Measurements from ENCODE around the gene TXK. TPM values are rescaled to one million over a fixed set of nuclear protein-coding genes. Genes with fewer than 3 reads are reported as not detected.

Gene TXK
- total RNA-seq, 1 experiment from 2014 or later = 1.4 TPM

GRCh38 chr4:48127231-48127630, 6.8 kb downstream of the TXK start:
- Histone ChIP-seq H3K27me3 (replicated peaks; ENCODE audit: insufficient read depth, low read depth, low read length, poor library complexity) (no peaks in the 10 kb centered on the region), H3K27ac (ENCODE audit: low read depth, low read length, poor library complexity, severe bottlenecking) (no peak overlapping the region), H3K4me3 (ENCODE audit: low read depth, low read length, poor library complexity, severe bottlenecking) (no peak overlapping the region), H3K36me3 (ENCODE audit: insufficient read depth, low read length, poor library complexity, severe bottlenecking) (no peaks in the 10 kb centered on the region), H3K4me1 (ENCODE audit: insufficient read depth, low read length, poor library complexity, severe bottlenecking) (peaks cover 17% of the 10 kb centered on the region), H3K9me3 (ENCODE audit: low read depth, low read length, poor library complexity, severe bottlenecking) (no peaks in the 10 kb centered on the region)
- DNase-seq (ENCODE audit: low spot score) = no peak
- ChIA-PET CTCF (interaction anchor here (0.5 to 1.5 kb wide), 4 partner anchors 17 to 419 kb away, joined by 3 to 13 read pairs (median 4); no protein-coding TSS in a partner anchor), POLR2A (ENCODE audit: low non-redundant PET) (no interaction called here)
- no TSS peak for BruUV-seq (replicated peaks)
- TF ChIP-seq CTCF (conservative IDR thresholded peaks at IDR 0.05; ENCODE audit: low read depth, low read length) (no peak), EZH2 (IDR thresholded peaks at IDR 0.05; ENCODE audit: borderline replicate concordance, low read depth, low read length, poor library complexity, severe bottlenecking) (no peak)
- intact Hi-C loops (cut with micrococcal nuclease; ENCODE audit: unreplicated experiment) = loop anchor here (2.0 to 10.0 kb wide), 2 partner anchors 420 to 838 kb away; no protein-coding TSS in a partner anchor

- H3K27ac ChIP-seq (ENCODE audit: low read depth, low read length, poor library complexity, severe bottlenecking) = no peak overlapping the region
- no peak for DNase-seq (ENCODE audit: low spot score)
- no TSS peak for BruUV-seq (replicated peaks)
- ChIA-PET POLR2A (ENCODE audit: low non-redundant PET) (no interaction called here), CTCF (interaction anchor here (1.5 kb wide), 1 partner anchor 420 kb away, joined by 13 read pairs; no protein-coding TSS in a partner anchor)
- H3K9me3 ChIP-seq (ENCODE audit: low read depth, low read length, poor library complexity, severe bottlenecking) = no peaks in the 10 kb centered on the region
- intact Hi-C loops (cut with micrococcal nuclease; ENCODE audit: unreplicated experiment) = loop anchor here (2.0 to 10.0 kb wide), 2 partner anchors 420 to 838 kb away; no protein-coding TSS in a partner anchor
- no peak overlapping the region for H3K4me3 ChIP-seq (ENCODE audit: low read depth, low read length, poor library complexity, severe bottlenecking)
- H3K36me3 ChIP-seq (ENCODE audit: insufficient read depth, low read length, poor library complexity, severe bottlenecking) = no peaks in the 10 kb centered on the region
- H3K27me3 ChIP-seq (replicated peaks; ENCODE audit: insufficient read depth, low read depth, low read length, poor library complexity) = no peaks in the 10 kb centered on the region
- no peak for TF ChIP-seq EZH2 (IDR thresholded peaks at IDR 0.05; ENCODE audit: borderline replicate concordance, low read depth, low read length, poor library complexity, severe bottlenecking)
- TF ChIP-seq CTCF (conservative IDR thresholded peaks at IDR 0.05; ENCODE audit: low read depth, low read length) = no peak
- H3K4me1 ChIP-seq (ENCODE audit: insufficient read depth, low read length, poor library complexity, severe bottlenecking) = peaks cover 12% of the 10 kb centered on the region
Measured at GRCh38 chr4:48126621-48127020, 7.4 kb downstream of the TXK start.

GRCh38 chr4:48124870-48125269, 9.2 kb downstream of the TXK start:
- H3K27me3 ChIP-seq (replicated peaks; ENCODE audit: insufficient read depth, low read depth, low read length, poor library complexity) = no peaks in the 10 kb centered on the region
- no TSS peak for BruUV-seq (replicated peaks)
- no peak for DNase-seq (ENCODE audit: low spot score)
- H3K27ac ChIP-seq (ENCODE audit: low read depth, low read length, poor library complexity, severe bottlenecking) = no peak overlapping the region
- no peaks in the 10 kb centered on the region for H3K9me3 ChIP-seq (ENCODE audit: low read depth, low read length, poor library complexity, severe bottlenecking)
- H3K4me3 ChIP-seq (ENCODE audit: low read depth, low read length, poor library complexity, severe bottlenecking) = no peak overlapping the region
- H3K4me1 ChIP-seq (ENCODE audit: insufficient read depth, low read length, poor library complexity, severe bottlenecking) = peaks cover 4% of the 10 kb centered on the region
- ChIA-PET POLR2A (ENCODE audit: low non-redundant PET) (interaction anchor here (0.5 kb wide), 1 partner anchor 772 kb away, joined by 3 read pairs; no protein-coding TSS in a partner anchor), CTCF (no interaction called here)
- TF ChIP-seq EZH2 (IDR thresholded peaks at IDR 0.05; ENCODE audit: borderline replicate concordance, low read depth, low read length, poor library complexity, severe bottlenecking) (no peak), CTCF (conservative IDR thresholded peaks at IDR 0.05; ENCODE audit: low read depth, low read length) (no peak)
- intact Hi-C loops (cut with micrococcal nuclease; ENCODE audit: unreplicated experiment) = loop anchor here (10.0 kb wide), 1 partner anchor 840 kb away; no protein-coding TSS in a partner anchor
- no peaks in the 10 kb centered on the region for H3K36me3 ChIP-seq (ENCODE audit: insufficient read depth, low read length, poor library complexity, severe bottlenecking)
